SJCRH30 (cell line): ENCODE data around the gene FOXC1. TPM values are rescaled to one million over a fixed set of nuclear protein-coding genes. Genes with fewer than 3 reads are reported as not detected.

Experiments
- DNase-seq, 2 experiments: peaks; one replicate each; pipeline ENCODE4 v3.0.0-alpha.2; 2015 to 2020
- H3K27ac ChIP-seq: fragments of 250-450 bp; sonication (Bioruptor Pico); 2 replicates; pipeline ENCODE4 v1.5.1; 2020; ENCODE audit warnings: mild to moderate bottlenecking, moderate library complexity
- H3K27me3 ChIP-seq: fragments of 250-450 bp; sonication (Bioruptor Pico); 2 replicates; pipeline ENCODE4 v1.5.1; 2020; ENCODE audit warnings: mild to moderate bottlenecking, moderate library complexity
- H3K36me3 ChIP-seq: fragments of 250-450 bp; sonication (Bioruptor Pico); 2 replicates; pipeline ENCODE4 v1.5.1; 2020; ENCODE audit warnings: mild to moderate bottlenecking, moderate library complexity
- H3K4me1 ChIP-seq: fragments of 250-450 bp; sonication (Bioruptor Pico); 2 replicates; pipeline ENCODE4 v1.5.1; 2020; ENCODE audit warnings: mild to moderate bottlenecking, moderate library complexity
- H3K4me3 ChIP-seq: fragments of 250-450 bp; sonication (Bioruptor Pico); 2 replicates; pipeline ENCODE4 v1.5.1; 2020; ENCODE audit warnings: mild to moderate bottlenecking, moderate library complexity
- H3K9me3 ChIP-seq: fragments of 250-450 bp; sonication (Bioruptor Pico); replicated peaks from 2 replicates; pipeline ENCODE4 v1.5.1; 2020; ENCODE audit warnings: mild to moderate bottlenecking, moderate library complexity
- total RNA-seq: library from RNA; depleted of rRNA; stranded (reverse); fragments of >200 nt; shearing (Covaris generic); gene quantifications from 2 replicates; pipeline ENCODE4 v1.2.3, GENCODE V29; 2014

The FOXC1 gene
- total RNA-seq, 1 experiment from 2014 or later = 7.2 TPM

DNA sequence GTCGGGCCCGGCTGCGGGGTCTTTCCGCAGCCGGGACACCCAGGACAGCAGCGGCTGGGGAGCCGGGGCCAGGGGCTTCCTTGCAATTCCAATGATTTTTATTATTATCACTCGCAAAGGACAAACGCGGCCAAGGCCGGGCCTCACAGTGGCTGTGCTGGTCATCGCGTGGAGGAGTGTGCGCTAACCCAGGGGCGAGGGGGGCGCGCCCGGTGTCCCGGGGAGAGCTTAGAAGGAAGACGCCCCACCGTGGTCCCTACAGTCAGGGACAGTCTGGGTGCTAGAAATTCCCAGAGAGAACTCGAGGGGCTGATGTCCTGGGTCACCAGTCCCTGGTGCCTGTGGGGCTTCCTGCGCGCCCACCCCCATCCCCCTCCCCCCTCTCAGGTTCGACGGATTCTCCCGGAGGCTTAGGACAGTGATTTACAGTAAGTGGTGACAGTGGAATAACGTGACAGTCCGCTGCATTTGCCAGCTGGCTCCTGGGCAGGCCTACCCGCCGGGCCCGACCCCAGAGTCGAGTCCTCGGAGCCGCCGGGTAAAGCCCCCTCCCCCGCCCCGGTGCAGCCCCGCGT lies 9.5 kb downstream of the FOXC1 start:
- no peaks in the 10 kb centered on the region for H3K9me3 ChIP-seq
- H3K36me3 ChIP-seq = no peaks in the 10 kb centered on the region
- H3K27me3 ChIP-seq = no peaks in the 10 kb centered on the region
- H3K4me1 ChIP-seq = no peaks in the 10 kb centered on the region
- DNase-seq = no peak
- no peak overlapping the region for H3K4me3 ChIP-seq
- H3K27ac ChIP-seq = no peak overlapping the region

- Histone ChIP-seq H3K27me3 (no peaks in the 10 kb centered on the region), H3K4me3 (no peak overlapping the region), H3K27ac (no peak overlapping the region), H3K36me3 (no peaks in the 10 kb centered on the region), H3K9me3 (no peaks in the 10 kb centered on the region), H3K4me1 (no peaks in the 10 kb centered on the region)
- DNase-seq = no peak
These were observed 10.2 kb downstream of the FOXC1 start for GRCh38 chr6:1619673-1620503.

GRCh38 chr6:1620504-1621069 lies 10.9 kb downstream of the FOXC1 start:
- H3K27me3 ChIP-seq = no peaks in the 10 kb centered on the region
- H3K4me1 ChIP-seq = no peaks in the 10 kb centered on the region
- no peak overlapping the region for H3K27ac ChIP-seq
- no peak for DNase-seq
- no peaks in the 10 kb centered on the region for H3K36me3 ChIP-seq
- no peaks in the 10 kb centered on the region for H3K9me3 ChIP-seq
- no peak overlapping the region for H3K4me3 ChIP-seq

DNA sequence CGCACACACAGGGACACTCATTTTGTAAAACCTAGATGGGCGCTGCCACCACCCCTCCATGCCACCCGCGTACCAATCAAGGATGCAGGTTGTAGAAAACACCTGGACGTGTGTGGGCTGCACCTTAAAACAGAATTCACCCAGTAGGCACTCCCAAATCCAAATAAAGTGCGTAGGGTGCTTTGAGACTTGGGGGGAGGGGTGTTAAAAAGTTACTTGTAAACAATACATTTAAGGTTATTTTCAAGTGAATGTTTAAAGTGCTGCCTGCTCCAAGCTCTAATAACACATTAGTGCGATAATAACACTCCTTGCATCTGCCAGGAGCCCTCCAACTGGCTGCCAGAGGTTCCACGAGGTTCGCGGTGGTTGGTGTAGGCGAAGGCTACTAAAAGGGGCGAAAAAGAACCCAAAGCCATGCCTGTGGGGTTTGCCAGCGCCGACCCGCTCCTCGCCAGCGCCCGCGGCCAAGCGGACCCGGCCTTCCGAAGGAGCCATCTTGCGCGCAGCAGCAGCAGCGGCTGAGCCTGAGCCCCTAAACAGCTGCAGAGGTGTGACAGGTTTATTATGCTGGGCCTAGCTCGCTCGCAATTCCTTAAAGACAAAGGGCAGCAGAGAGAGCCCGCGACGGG lies 11.5 kb downstream of the FOXC1 start:
- no peak overlapping the region for H3K27ac ChIP-seq
- no peaks in the 10 kb centered on the region for H3K9me3 ChIP-seq
- H3K36me3 ChIP-seq = no peaks in the 10 kb centered on the region
- DNase-seq = no peak
- no peak overlapping the region for H3K4me3 ChIP-seq
- no peaks in the 10 kb centered on the region for H3K27me3 ChIP-seq
- no peaks in the 10 kb centered on the region for H3K4me1 ChIP-seq

DNA sequence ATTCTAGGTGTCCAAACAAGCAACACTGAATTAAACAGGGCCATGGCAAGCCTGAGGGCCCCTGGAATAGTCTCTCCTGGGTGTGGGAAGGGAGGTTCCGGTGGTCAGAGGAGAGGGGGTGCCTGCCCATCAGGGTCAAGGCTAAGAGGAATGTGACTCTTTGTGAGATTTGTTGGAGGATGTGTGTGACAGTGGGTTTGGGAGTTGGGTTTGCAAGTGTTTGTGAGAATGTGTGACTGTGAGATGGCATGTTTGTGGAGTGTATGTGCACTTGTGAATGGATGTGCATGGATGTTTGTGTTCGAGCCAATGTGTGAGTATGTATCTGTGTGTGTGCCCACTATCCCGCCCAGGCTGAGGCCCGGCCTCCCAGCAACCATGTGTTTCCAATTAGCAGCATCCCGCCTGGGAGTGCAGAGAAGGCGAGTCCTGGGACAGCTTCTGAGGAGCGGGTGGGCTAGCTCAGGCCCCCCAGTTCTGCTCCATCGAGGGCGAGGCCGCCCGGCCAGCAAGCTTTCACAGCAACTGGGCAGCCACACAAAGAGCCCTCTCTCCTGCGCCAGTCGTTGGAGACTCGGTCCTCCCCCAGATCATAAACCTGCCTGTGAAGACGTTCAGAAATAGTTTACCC lies 12.6 kb downstream of the FOXC1 start:
- Histone ChIP-seq H3K27ac (no peak overlapping the region), H3K9me3 (no peaks in the 10 kb centered on the region), H3K27me3 (no peaks in the 10 kb centered on the region), H3K4me1 (no peaks in the 10 kb centered on the region), H3K36me3 (no peaks in the 10 kb centered on the region), H3K4me3 (no peak overlapping the region)
- no peak for DNase-seq

DNA sequence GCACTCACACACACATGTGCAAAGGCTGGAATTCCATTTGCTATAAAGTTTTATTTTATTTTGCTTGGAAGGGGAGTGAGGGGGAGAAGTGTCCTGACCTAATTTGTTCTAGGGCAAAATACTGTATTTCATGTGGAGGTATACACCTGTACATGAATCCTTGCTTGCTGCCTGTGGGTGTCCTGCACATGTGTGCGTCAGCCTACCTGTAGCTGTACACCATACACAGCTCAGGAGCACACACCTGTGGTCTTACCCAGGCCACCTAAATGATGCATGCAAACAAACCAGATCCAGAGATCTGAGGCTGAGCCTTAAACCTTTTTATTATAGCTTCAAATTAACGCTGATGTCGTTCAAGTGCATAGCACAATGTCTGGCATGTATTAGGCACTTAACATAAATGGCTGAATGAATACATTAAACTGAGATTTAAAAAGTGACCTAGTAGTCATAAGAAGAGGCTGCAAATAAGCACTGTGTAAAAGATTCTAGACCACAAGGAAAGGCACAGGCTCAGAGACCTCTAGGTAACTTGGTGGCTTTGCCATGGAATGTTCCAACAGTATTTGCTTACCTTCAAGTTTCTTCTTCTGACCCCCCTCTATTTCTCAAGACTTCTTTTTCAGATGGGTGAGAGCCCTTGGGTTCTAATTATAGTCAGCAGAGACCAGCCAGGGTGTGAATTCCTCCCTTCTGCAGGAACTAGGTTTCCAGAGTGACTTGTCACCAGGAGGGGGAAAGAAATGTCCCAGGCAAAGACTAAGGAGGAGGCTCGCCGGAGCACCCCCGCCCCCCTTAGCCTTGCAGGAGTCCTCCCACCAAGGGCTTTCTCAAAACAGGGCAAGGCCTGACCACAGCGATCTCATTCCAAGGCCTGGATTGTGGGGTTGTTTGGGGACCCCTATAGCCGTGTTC lies 13.4 kb downstream of the FOXC1 start:
- no peaks in the 10 kb centered on the region for H3K27me3 ChIP-seq
- no peaks in the 10 kb centered on the region for H3K36me3 ChIP-seq
- H3K4me1 ChIP-seq = no peaks in the 10 kb centered on the region
- no peaks in the 10 kb centered on the region for H3K9me3 ChIP-seq
- H3K4me3 ChIP-seq = no peak overlapping the region
- H3K27ac ChIP-seq = no peak overlapping the region
- no peak for DNase-seq

GRCh38 chr6:1623769-1624057 lies 14.0 kb downstream of the FOXC1 start:
- H3K4me3 ChIP-seq = no peak overlapping the region
- no peaks in the 10 kb centered on the region for H3K27me3 ChIP-seq
- no peaks in the 10 kb centered on the region for H3K36me3 ChIP-seq
- H3K27ac ChIP-seq = no peak overlapping the region
- H3K9me3 ChIP-seq = no peaks in the 10 kb centered on the region
- no peak for DNase-seq
- no peaks in the 10 kb centered on the region for H3K4me1 ChIP-seq

DNA sequence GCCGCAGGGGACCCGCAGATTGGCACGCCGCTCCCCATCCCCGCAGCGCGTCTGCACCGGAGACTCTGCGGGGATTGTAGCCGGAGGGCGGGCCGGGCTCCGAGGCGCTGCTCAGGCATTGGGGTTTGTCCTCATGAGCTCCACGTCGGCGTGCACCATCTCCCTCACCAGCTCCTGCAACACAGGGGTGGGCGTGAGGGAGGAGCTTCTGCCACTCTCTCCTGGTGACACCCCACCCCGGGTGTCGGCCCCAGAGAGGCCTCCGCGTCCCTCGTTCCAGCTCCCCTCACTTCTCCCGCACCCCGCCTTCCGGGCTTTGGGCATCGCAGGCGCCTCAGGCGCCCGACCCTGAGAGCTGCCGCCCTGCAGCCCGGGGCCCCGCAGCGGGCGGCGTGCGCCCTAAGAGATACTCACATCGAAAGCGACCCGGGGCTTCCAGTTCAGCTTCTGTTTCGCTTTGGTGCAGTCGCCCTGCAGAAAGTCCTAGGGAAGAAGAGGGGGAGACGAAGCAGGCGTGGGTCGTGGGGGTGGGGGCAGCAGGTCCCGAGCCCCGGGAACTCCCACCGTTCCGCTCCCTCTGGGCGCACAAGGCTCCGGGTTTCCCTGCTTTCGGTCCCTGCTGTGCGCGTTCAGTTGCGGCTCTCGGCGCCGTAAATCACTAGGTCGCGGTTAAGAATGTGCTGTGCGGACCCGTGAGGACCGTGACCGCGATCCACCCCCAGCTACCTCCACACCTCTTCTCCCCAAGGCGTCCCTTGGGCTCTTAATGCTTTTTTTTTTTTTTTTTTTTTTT lies 14.5 kb downstream of the FOXC1 start:
- Histone ChIP-seq H3K4me3 (no peak overlapping the region), H3K9me3 (no peaks in the 10 kb centered on the region), H3K27me3 (no peaks in the 10 kb centered on the region), H3K4me1 (no peaks in the 10 kb centered on the region), H3K27ac (no peak overlapping the region), H3K36me3 (no peaks in the 10 kb centered on the region)
- DNase-seq = no peak

DNA sequence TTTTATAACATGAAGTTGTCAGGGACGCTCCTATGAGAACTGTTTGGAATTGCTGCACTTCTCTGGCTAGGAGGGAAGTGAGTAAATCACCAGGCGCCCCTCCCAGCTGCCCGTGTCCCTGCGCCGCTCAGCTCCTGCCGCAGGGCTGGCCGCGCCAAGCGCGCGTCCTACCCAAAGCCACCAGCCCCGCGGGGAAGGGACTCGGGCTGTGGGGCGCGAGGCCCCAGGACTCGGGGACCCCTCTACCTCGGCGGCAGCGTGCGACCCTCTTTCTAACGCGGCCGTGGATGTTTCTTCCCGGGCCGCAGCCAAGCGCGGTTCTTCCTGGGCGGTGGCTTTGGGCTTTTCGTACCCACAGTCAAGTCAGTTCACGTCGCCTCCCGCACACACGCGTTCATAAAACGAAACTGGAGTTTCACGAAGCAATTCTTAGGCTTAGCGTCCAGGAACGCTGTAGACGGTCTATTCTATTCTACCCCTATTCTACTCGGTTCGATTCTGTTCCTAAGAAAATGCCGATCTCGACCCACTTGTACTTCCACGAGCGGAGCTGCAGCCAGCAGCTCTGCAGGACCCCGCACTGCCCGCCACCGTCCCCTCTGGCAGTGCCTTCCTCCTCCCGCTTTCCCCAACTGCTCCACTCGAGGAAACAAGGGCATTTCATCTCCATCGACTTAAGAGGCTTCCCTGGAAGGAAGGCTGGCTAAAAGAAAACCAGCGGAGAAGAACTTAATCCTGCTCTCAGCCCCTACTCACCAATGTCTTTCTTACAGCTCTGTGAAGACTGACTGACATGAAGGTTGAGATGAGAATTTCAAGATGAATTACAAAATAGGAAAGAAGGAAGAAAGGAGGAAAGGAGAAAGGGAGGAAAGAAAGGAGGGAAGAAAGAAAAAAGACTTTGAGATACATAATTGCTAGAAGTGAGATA lies 15.4 kb downstream of the FOXC1 start:
- no peaks in the 10 kb centered on the region for H3K4me1 ChIP-seq
- H3K36me3 ChIP-seq = no peaks in the 10 kb centered on the region
- no peak overlapping the region for H3K27ac ChIP-seq
- H3K4me3 ChIP-seq = no peak overlapping the region
- no peaks in the 10 kb centered on the region for H3K9me3 ChIP-seq
- DNase-seq = no peak
- no peaks in the 10 kb centered on the region for H3K27me3 ChIP-seq

DNA sequence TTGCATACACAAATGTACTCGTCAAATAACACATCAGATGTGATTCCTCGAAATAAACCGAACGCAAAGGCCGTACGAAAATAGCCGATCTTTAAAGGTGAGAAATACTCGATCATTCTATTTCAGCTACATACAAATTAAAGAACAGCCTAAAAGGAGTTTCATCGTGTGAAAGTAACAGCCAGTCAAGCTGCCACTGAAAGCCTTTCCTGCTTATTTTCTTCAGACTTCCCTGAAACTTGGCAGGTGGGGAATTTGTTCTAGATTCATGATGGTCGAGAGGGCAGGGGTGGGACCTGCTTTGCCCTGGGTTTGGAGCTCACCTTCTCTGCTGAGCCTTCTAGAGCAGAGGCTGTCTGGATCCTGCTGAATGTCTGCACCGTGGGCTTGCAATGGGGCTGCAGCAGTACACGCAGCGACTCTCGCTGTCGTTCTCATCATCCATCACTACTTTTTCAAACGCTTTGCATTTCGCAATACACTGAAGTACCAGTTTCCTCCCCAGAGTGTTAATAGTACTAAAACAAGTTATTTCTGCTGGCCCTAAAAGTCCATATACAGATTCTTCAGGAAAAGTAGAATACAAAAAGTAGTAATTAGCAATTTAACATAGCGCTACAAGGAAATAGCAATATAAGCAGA lies 16.2 kb downstream of the FOXC1 start:
- DNase-seq = no peak
- no peak overlapping the region for H3K27ac ChIP-seq
- no peaks in the 10 kb centered on the region for H3K9me3 ChIP-seq
- no peaks in the 10 kb centered on the region for H3K27me3 ChIP-seq
- H3K36me3 ChIP-seq = no peaks in the 10 kb centered on the region
- 0 out of 2 replicates have a peak, but pooled peaks cover 2% of the 10 kb centered on the region for H3K4me1 ChIP-seq
- H3K4me3 ChIP-seq = no peak overlapping the region

GRCh38 chr6:1626481-1626880 lies 16.8 kb downstream of the FOXC1 start:
- Histone ChIP-seq H3K27me3 (no peaks in the 10 kb centered on the region), H3K36me3 (no peaks in the 10 kb centered on the region), H3K4me1 (0 out of 2 replicates have a peak, but pooled peaks cover 2% of the 10 kb centered on the region), H3K9me3 (no peaks in the 10 kb centered on the region), H3K27ac (no peak overlapping the region), H3K4me3 (no peak overlapping the region)
- DNase-seq = no peak

DNA sequence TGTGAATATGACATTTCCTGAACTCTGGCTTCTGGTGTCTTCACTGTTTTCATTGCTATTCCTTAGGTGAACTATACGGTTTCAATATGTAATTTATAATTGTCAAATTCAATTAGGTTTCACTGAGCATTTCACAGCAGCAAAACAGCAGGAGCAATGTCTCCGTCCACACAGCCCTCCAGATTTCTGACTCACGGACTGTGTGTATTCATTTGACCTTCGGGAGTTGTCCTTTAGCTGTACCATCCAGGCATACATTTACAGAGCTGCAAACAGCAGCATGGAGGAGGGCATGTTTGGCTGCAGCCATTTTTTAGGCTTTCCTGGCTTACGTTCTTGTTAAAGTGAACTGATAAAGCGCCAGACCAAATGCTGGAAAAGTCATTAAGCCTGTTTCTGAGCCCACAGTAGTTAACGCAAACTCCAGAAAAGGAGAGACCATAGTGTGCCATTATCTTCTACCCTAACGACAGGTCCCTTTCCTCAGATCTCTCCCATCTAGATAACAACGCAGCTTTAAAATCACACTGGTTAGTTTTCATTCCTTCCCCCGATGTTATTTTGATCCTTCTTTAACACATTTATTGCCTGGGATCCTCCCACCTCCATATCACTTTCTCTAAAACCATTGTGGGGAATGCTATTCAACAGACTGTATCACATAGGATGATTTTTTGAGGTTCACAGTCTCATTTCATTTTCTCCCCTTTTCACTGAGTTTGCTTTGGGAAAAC lies 18.3 kb downstream of the FOXC1 start:
- no peak for DNase-seq
- H3K27me3 ChIP-seq = no peaks in the 10 kb centered on the region
- H3K9me3 ChIP-seq = no peaks in the 10 kb centered on the region
- H3K27ac ChIP-seq = no peak overlapping the region
- H3K4me1 ChIP-seq = 0 out of 2 replicates have a peak, but pooled peaks cover 2% of the 10 kb centered on the region
- no peak overlapping the region for H3K4me3 ChIP-seq
- no peaks in the 10 kb centered on the region for H3K36me3 ChIP-seq
